ENCODE results near the gene EPB41L1.

EPB41L1 gene

GRCh38 chr20:36155991-36156390 is 1.5 kb downstream of the EPB41L1 start:
- Histone ChIP-seq H3K4me3 (ENCODE audit: low read depth, low read length) (no peak overlapping the region), H3K36me3 (no peaks in the 10 kb centered on the region), H3K27me3 (ENCODE audit: insufficient read depth, low read depth, severe bottlenecking) (no peaks in the 10 kb centered on the region), H3K27ac (no peak overlapping the region), H3K9me3 (ENCODE audit: severe bottlenecking) (no peaks in the 10 kb centered on the region)
- no peak for DNase-seq
- no peak for TF ChIP-seq CTCF (IDR thresholded peaks at IDR 0.05; ENCODE audit: low read depth, low read length)

- DNase-seq: no peak
- H3K36me3 ChIP-seq: no peaks in the 10 kb centered on the region
- no peak overlapping the region for H3K4me3 ChIP-seq (ENCODE audit: low read depth, low read length)
- no peaks in the 10 kb centered on the region for H3K27me3 ChIP-seq (ENCODE audit: insufficient read depth, low read depth, severe bottlenecking)
- H3K9me3 ChIP-seq (ENCODE audit: severe bottlenecking): no peaks in the 10 kb centered on the region
- TF ChIP-seq CTCF (IDR thresholded peaks at IDR 0.05; ENCODE audit: low read depth, low read length): no peak
- no peak overlapping the region for H3K27ac ChIP-seq
Observed at GRCh38 chr20:36157610-36158009, 3.1 kb downstream of the EPB41L1 start.

- Histone ChIP-seq H3K27ac (no peak overlapping the region), H3K4me3 (ENCODE audit: low read depth, low read length) (no peak overlapping the region), H3K36me3 (no peaks in the 10 kb centered on the region), H3K27me3 (ENCODE audit: insufficient read depth, low read depth, severe bottlenecking) (no peaks in the 10 kb centered on the region), H3K9me3 (ENCODE audit: severe bottlenecking) (no peaks in the 10 kb centered on the region)
- DNase-seq: no peak
- TF ChIP-seq CTCF (IDR thresholded peaks at IDR 0.05; ENCODE audit: low read depth, low read length): no peak
Observed at GRCh38 chr20:36158160-36158741, 3.7 kb downstream of the EPB41L1 start.

GRCh38 chr20:36159833-36160232 is 5.3 kb downstream of the EPB41L1 start:
- Histone ChIP-seq H3K9me3 (ENCODE audit: severe bottlenecking) (no peaks in the 10 kb centered on the region), H3K27ac (no peak overlapping the region), H3K4me3 (ENCODE audit: low read depth, low read length) (no peak overlapping the region), H3K27me3 (ENCODE audit: insufficient read depth, low read depth, severe bottlenecking) (no peaks in the 10 kb centered on the region), H3K36me3 (no peaks in the 10 kb centered on the region)
- TF ChIP-seq CTCF (IDR thresholded peaks at IDR 0.05; ENCODE audit: low read depth, low read length): no peak
- no peak for DNase-seq

- Histone ChIP-seq H3K27ac (no peak overlapping the region), H3K9me3 (ENCODE audit: severe bottlenecking) (no peaks in the 10 kb centered on the region), H3K4me3 (ENCODE audit: low read depth, low read length) (no peak overlapping the region), H3K27me3 (ENCODE audit: insufficient read depth, low read depth, severe bottlenecking) (no peaks in the 10 kb centered on the region), H3K36me3 (no peaks in the 10 kb centered on the region)
- DNase-seq: no peak
- no peak for TF ChIP-seq CTCF (IDR thresholded peaks at IDR 0.05; ENCODE audit: low read depth, low read length)
Observed at GRCh38 chr20:36162272-36162966, 7.9 kb downstream of the EPB41L1 start.
